CD4-positive, alpha-beta memory T cell (primary cell): ENCODE measurements around the gene GLE1. TPM values are rescaled to one million over a fixed set of nuclear protein-coding genes. Genes with fewer than 3 reads are reported as not detected.
A peak's percentile ranks its signal among the peaks of the same experiment; 100 is the strongest.
"Not testable (repeated sequence)": the region's sequence is repeated elsewhere in the genome, so short reads cannot be mapped to it uniquely, and the experiment has no call there.

Experiments used
- CTCF ChIA-PET: fragments of 350-600 bp; sonication (Branson Sonifier 250); formaldehyde crosslinking; loops from one replicate; lab custom pipeline; 2021; ENCODE audit warnings: inconsistent platforms; ENCODE audit not compliant: partially characterized antibody; lab: Charles Lee
- POLR2A ChIA-PET: fragments of 350-600 bp; sonication (Branson Sonifier 250); formaldehyde crosslinking; loops from one replicate; lab custom pipeline; 2021; ENCODE audit not compliant: partially characterized antibody; lab: Charles Lee
- DNase-seq, 5 donors: peaks; one replicate each; pipeline versions ENCODE4 v3.0.0 to v3.0.0-alpha.2; 2020 to 2022; ENCODE audit warnings: mixed read lengths in 1 of 5
- H3K27ac ChIP-seq: one replicate; pipeline ENCODE4 v1.7.0; 2013; ENCODE audit warnings: low read depth, low read length
- H3K27me3 ChIP-seq: 2 replicates; pipeline ENCODE4 v1.7.0; 2013; ENCODE audit warnings: mild to moderate bottlenecking, low read length, moderate library complexity; ENCODE audit not compliant: insufficient read depth
- H3K36me3 ChIP-seq: 2 replicates; pipeline ENCODE4 v1.7.0; 2013; ENCODE audit warnings: mild to moderate bottlenecking, low read length, moderate library complexity; ENCODE audit not compliant: insufficient read depth
- H3K4me1 ChIP-seq: 2 replicates; pipeline ENCODE4 v1.7.0; 2013; ENCODE audit warnings: mild to moderate bottlenecking, low read length, moderate library complexity; ENCODE audit not compliant: insufficient read depth
- H3K4me3 ChIP-seq, 2 donors: one replicate each; pipeline ENCODE4 v1.7.0; 2013; ENCODE audit warnings: low read length in 2 of 2, mild to moderate bottlenecking in 1 of 2
- H3K9me3 ChIP-seq, 2 donors: one replicate each; pipeline ENCODE4 v1.7.0; 2013; ENCODE audit warnings: low read length in 2 of 2, control low read depth in 1 of 2; ENCODE audit not compliant: control insufficient read depth in 1 of 2
- H3K27ac Mint-ChIP-seq, 7 donors: one replicate each; pipeline ENCODE4 v1.8.0; 2020 to 2021; ENCODE audit warnings: mixed read lengths in 7 of 7, mild to moderate bottlenecking in 6 of 7, inconsistent platforms in 3 of 7, moderate library complexity in 3 of 7
- H3K27me3 Mint-ChIP-seq, 2 donors: one replicate each; pipeline ENCODE4 v1.8.0; 2020 to 2021; ENCODE audit warnings: mixed read lengths in 2 of 2
- H3K36me3 Mint-ChIP-seq, 2 donors: one replicate each; pipeline ENCODE4 v1.8.0; 2020 to 2021; ENCODE audit warnings: mixed read lengths in 2 of 2, inconsistent platforms in 1 of 2, mild to moderate bottlenecking in 1 of 2
- H3K4me1 Mint-ChIP-seq, 4 donors: one replicate each; pipeline ENCODE4 v1.8.0; 2020 to 2021; ENCODE audit warnings: mixed read lengths in 4 of 4, mild to moderate bottlenecking in 1 of 4
- H3K4me3 Mint-ChIP-seq, 8 donors: one replicate each; pipeline ENCODE4 v1.8.0; 2020 to 2021; ENCODE audit warnings: mixed read lengths in 8 of 8, mild to moderate bottlenecking in 7 of 8, moderate library complexity in 6 of 8, inconsistent platforms in 3 of 8
- H3K9me3 Mint-ChIP-seq, 8 donors: one replicate each; pipeline ENCODE4 v1.8.0; 2020 to 2021; ENCODE audit warnings: mixed read lengths in 8 of 8, mild to moderate bottlenecking in 5 of 8, inconsistent platforms in 3 of 8, moderate library complexity in 1 of 8
- intact Hi-C: fragments of 100-400 bp; cut with micrococcal nuclease; formaldehyde crosslinking; loops from one replicate; pipeline ENCODE4 v1.15.1; 2023
- polyA plus RNA-seq, 2 donors: library from polyadenylated mRNA; unstranded; fragments of 300-500 nt; fragmentation: Illumina TruSeq; gene quantifications; one replicate each; pipeline ENCODE4 v1.2.3, GENCODE V29; 2021
- total RNA-seq, 2 experiments: library from RNA; stranded (reverse); gene quantifications; one replicate each; pipeline ENCODE4 v1.2.3, GENCODE V29; 2021

The GLE1 gene
- total and polyA plus RNA-seq, 4 experiments from 2014 or later: 22.4 to 32.2 (median 31.2) TPM

DNA sequence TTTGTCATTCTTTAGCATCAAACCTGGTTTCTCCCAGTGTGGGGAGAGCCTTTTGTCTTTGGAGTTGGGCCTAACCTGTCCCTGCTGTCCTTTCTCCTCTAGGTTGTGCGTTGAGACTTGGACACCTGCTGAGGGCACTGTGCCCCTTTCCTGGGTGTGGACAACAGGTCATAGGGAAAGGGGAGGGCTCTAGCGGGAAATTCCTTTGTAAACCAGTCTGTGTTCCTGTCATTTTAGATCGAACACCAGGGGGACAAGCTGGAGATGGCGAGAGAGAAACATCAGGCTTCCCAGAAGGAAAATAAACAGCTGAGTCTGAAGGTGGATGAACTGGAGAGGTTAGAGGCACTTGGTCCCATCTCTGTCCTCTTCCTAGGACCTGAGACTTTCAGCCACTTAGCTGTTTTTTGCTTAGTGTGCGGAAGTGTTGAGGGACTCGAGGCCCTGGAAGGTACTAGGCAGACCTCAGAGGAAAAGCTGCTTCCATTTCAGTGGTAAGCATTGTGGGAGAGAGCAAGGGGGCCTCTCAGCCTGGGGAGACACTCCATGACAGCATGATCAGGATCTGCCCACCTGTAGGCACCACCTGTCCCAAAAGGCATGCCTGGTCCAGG, 8.6 kb upstream of the GLE1 start:
- Histone ChIP-seq H3K27me3 (no peaks in the 10 kb centered on the region), H3K4me3 (no peak overlapping the region), H3K9me3 (no peaks in the 10 kb centered on the region), H3K36me3 (peaks cover 50% of the 10 kb centered on the region), H3K4me1 (no peaks in the 10 kb centered on the region), H3K27ac (no peak overlapping the region)
- ChIA-PET POLR2A (no interaction called here), CTCF (interaction anchor here (1.0 to 1.1 kb wide), 2 partner anchors 57 to 76 kb away, joined by 3 read pairs; no protein-coding TSS in a partner anchor)
- Mint-ChIP-seq H3K27ac (peak overlapping the region in 1 of 7 donors; percentile 48), H3K27me3 (no peaks in the 10 kb centered on the region), H3K36me3 (peaks cover 36 to 65% of the 10 kb centered on the region in 2 donors), H3K4me1 (no peaks in the 10 kb centered on the region), H3K9me3 (no peaks in the 10 kb centered on the region), H3K4me3 (no peak overlapping the region)
- DNase-seq: no peak
- intact Hi-C loops: no loop called here

DNA sequence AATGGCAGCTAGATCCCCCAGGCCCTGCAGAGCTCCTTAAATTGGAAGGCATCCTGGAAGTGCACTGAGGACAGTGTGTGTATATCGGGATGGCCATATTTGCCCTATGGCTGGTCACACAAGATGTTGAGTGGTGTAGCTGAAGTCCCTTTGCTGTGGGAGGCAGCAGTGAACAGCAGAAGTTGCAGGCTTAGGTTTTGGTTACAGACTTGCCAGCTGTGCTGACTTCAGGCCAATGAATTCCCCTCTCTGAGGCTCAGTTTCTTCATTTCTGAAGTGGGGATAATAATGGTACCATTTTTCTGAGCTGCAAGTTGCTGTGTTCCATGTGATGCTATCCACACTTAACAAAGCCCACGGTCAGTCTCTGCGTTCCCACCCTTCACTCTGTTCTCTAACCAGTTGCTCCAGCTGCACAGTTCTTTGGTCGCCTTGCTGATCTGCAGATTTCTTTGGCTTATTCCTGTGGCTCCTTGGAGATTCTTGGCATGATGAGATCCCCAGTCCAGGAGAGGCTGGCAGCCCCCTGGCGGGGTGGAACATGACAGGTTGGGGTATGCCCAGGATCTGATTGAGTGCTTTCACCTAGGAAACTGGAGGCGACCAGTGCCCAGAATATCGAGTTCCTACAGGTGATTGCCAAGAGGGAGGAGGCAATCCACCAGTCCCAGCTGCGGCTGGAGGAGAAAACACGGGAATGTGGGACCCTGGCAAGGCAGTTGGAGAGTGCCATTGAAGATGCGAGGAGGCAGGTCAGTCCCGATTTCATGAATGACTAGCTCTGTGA, 6.5 kb upstream of the GLE1 start:
- H3K27ac ChIP-seq: no peak overlapping the region
- no peak overlapping the region for H3K4me3 ChIP-seq
- Mint-ChIP-seq H3K27ac (no peak overlapping the region), H3K4me1 (no peaks in the 10 kb centered on the region), H3K27me3 (no peaks in the 10 kb centered on the region), H3K4me3 (no peak overlapping the region), H3K36me3 (peaks cover 29 to 61% of the 10 kb centered on the region in 2 donors), H3K9me3 (no peaks in the 10 kb centered on the region)
- H3K4me1 ChIP-seq: no peaks in the 10 kb centered on the region
- CTCF ChIA-PET: no interaction called here
- DNase-seq: no peak
- intact Hi-C loops: no loop called here
- H3K36me3 ChIP-seq: peaks cover 42% of the 10 kb centered on the region
- POLR2A ChIA-PET: interaction anchor here (0.8 kb wide), 1 partner anchor 54 kb away, joined by 3 read pairs; the partner anchor contains the start of gene SPTAN1
- H3K27me3 ChIP-seq: no peaks in the 10 kb centered on the region
- no peaks in the 10 kb centered on the region for H3K9me3 ChIP-seq

DNA sequence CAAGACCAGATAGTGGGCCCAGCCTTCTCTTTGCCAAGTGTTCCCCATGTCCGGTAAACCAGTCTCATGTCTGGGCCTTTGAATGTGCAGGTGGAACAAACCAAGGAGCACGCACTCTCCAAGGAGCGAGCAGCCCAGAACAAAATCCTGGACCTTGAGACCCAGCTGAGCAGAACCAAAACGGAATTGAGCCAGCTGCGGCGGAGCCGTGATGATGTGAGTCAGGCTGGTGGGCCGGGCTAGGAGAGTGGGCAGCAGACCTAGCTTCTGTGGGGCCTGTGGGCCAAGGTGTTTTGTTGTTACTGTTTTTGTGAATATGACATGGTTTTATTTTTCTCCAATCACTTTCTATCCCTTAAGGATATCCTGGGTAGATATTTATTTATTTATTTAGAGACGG, 5.6 kb upstream of the GLE1 start:
- H3K27me3 Mint-ChIP-seq: no peaks in the 10 kb centered on the region
- H3K27ac ChIP-seq: no peak overlapping the region
- no peak overlapping the region for H3K4me3 Mint-ChIP-seq
- H3K27ac Mint-ChIP-seq: no peak overlapping the region
- intact Hi-C loops: no loop called here
- H3K36me3 ChIP-seq: peaks cover 42% of the 10 kb centered on the region
- H3K27me3 ChIP-seq: no peaks in the 10 kb centered on the region
- ChIA-PET POLR2A (no interaction called here), CTCF (no interaction called here)
- H3K4me1 Mint-ChIP-seq: peaks cover 0 to 7% (median 3%) of the 10 kb centered on the region in 4 donors
- peaks cover 2% of the 10 kb centered on the region for H3K4me1 ChIP-seq
- H3K9me3 ChIP-seq: no peaks in the 10 kb centered on the region
- H3K36me3 Mint-ChIP-seq: peaks cover 23 to 57% of the 10 kb centered on the region in 2 donors
- H3K9me3 Mint-ChIP-seq: no peaks in the 10 kb centered on the region
- DNase-seq: no peak
- H3K4me3 ChIP-seq: no peak overlapping the region

DNA sequence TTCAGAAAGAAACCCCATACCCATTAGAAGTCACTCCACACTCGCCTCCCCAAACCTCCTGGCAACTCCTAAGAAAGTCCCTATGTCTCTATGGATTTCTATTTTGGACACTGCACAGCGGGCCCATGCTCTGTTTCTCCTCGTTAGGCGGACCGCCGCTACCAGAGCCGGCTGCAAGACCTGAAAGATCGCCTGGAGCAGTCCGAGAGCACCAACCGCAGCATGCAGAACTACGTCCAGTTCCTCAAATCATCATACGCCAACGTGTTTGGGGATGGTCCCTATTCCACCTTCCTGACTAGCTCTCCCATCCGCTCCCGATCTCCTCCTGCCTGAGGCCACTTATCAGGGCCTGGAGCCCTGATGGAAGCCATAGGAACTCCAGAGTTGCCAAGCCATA, 4.6 kb upstream of the GLE1 start:
- no peaks in the 10 kb centered on the region for H3K9me3 Mint-ChIP-seq
- peaks cover 20 to 52% of the 10 kb centered on the region in 2 donors for H3K36me3 Mint-ChIP-seq
- peak overlapping the region in 3 of 7 donors; percentile 2 to 56 (median 29) for H3K27ac Mint-ChIP-seq
- Histone ChIP-seq H3K27ac (no peak overlapping the region), H3K27me3 (no peaks in the 10 kb centered on the region), H3K4me1 (peaks cover 4% of the 10 kb centered on the region), H3K36me3 (peaks cover 33% of the 10 kb centered on the region), H3K4me3 (no peak overlapping the region), H3K9me3 (no peaks in the 10 kb centered on the region)
- no peak for DNase-seq
- intact Hi-C loops: loop anchor here (10.0 kb wide), 1 partner anchor 135 kb away; no protein-coding TSS in a partner anchor
- H3K27me3 Mint-ChIP-seq: no peaks in the 10 kb centered on the region
- POLR2A ChIA-PET: no interaction called here
- no peak overlapping the region for H3K4me3 Mint-ChIP-seq
- CTCF ChIA-PET: no interaction called here
- peaks cover 0 to 16% (median 4%) of the 10 kb centered on the region in 4 donors for H3K4me1 Mint-ChIP-seq

DNA sequence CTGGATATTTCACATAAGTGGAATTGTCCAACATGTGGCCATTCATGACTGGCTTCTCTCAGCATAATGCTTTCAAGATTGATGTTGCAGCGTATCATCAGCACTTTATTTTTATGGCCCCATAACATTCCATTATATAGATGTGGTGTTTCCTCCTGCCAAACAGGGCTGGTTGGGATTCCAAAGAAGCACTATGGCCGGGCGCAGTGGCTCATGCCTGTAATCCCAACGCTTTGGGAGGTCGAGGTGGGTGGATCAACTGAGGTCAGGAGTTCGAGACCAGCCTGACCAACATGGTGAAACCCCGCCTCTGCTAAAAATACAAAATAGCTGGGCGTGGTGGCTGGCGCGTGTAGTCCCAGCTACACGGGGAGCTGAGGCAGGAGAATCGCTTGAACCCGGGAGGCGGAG, 1.1 kb upstream of the GLE1 start:
- H3K4me3 ChIP-seq, H3K9me3 Mint-ChIP-seq, H3K9me3 ChIP-seq, DNase-seq, CTCF ChIA-PET, H3K27me3 Mint-ChIP-seq, H3K27me3 ChIP-seq, H3K27ac ChIP-seq: not testable (repeated sequence)
- POLR2A ChIA-PET: interaction anchor here (3.3 kb wide), 1 partner anchor 49 kb away, joined by 59 read pairs; the partner anchor contains the start of gene SPTAN1
- peaks cover 11 to 34% of the 10 kb centered on the region in 2 donors for H3K36me3 Mint-ChIP-seq
- intact Hi-C loops: loop anchor here (10.0 kb wide), 1 partner anchor 139 kb away; no protein-coding TSS in a partner anchor
- H3K36me3 ChIP-seq: peaks cover 13% of the 10 kb centered on the region
- H3K4me3 Mint-ChIP-seq: peak overlapping the region in 6 of 8 donors; percentile 20 to 100 (median 71)
- peak overlapping the region in 6 of 7 donors; percentile 19 to 96 (median 58) for H3K27ac Mint-ChIP-seq
- H3K4me1 Mint-ChIP-seq: peaks cover 8 to 34% (median 17%) of the 10 kb centered on the region in 4 donors
- peaks cover 21% of the 10 kb centered on the region for H3K4me1 ChIP-seq

DNA sequence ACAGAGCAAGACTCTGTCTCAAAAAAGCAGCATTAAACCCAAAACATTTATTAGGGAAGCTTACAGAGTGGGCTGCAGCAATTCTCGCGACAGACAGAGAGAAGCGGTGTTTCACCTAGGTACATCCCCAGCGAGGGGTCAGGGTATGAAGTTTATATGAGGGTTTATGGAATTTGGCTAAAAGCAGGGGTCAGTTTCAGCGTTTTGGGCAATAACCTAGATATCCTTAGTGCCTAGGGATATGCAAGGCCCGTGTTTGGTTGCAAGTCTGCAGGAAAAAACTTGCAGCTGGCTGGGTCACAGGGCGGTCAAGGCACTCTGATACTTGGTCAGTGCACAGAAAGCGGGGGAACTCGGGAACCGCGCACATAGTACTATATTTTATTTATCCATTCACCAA, 649 bp upstream of the GLE1 start:
- H3K4me1 Mint-ChIP-seq: peaks cover 10 to 38% (median 21%) of the 10 kb centered on the region in 4 donors
- no peaks in the 10 kb centered on the region for H3K9me3 ChIP-seq
- H3K27ac Mint-ChIP-seq: peak overlapping the region in 6 of 7 donors; percentile 41 to 98 (median 72)
- H3K36me3 Mint-ChIP-seq: peaks cover 12 to 34% of the 10 kb centered on the region in 2 donors
- peak overlapping the region in 1 of 2 donors; percentile 100 for H3K4me3 ChIP-seq
- CTCF ChIA-PET: no interaction called here
- H3K27me3 Mint-ChIP-seq: no peaks in the 10 kb centered on the region
- H3K9me3 Mint-ChIP-seq: no peaks in the 10 kb centered on the region
- POLR2A ChIA-PET: interaction anchor here (1.1 to 3.3 kb wide), 2 partner anchors 49 to 181 kb away, joined by 3 to 59 read pairs; partner anchors contain the start of gene SPTAN1
- intact Hi-C loops: loop anchor here (1.0 to 10.0 kb wide), 4 partner anchors 48 to 152 kb away; partner anchors contain the start of genes DYNC2I2, ODF2 and SPTAN1
- no peak for DNase-seq
- H3K27me3 ChIP-seq: no peaks in the 10 kb centered on the region
- H3K36me3 ChIP-seq: peaks cover 13% of the 10 kb centered on the region
- H3K27ac ChIP-seq: peak overlapping the region; percentile 91
- peaks cover 21% of the 10 kb centered on the region for H3K4me1 ChIP-seq
- H3K4me3 Mint-ChIP-seq: peak overlapping the region; percentile 69 to 100 (median 98)

DNA sequence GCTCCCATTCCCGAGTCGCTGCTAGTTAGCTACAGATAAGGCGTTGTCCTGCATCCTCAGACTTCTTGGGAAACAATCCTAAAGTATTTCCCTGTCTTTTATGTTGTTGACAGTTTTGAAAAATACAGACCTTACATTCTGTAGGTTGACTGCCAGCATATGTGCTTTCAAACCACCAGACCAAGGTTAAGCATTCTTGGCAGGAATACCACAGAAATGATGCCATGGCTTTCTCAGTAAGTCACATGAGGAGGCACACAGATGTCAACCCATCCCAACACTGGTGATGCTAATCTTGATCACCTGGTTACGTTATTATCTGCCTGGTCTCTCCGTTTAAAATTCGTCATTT, 871 bp downstream of the GLE1 start:
- H3K4me3 ChIP-seq: peak overlapping the region; percentile 96 to 100
- Mint-ChIP-seq H3K27me3 (no peaks in the 10 kb centered on the region), H3K4me3 (peak overlapping the region; percentile 96 to 100 (median 99)), H3K27ac (peak overlapping the region; percentile 81 to 100 (median 98)), H3K36me3 (peaks cover 12 to 34% of the 10 kb centered on the region in 2 donors), H3K4me1 (peaks cover 13 to 45% (median 25%) of the 10 kb centered on the region in 4 donors), H3K9me3 (no peaks in the 10 kb centered on the region)
- CTCF ChIA-PET: interaction anchor here (1.1 to 1.4 kb wide), 3 partner anchors 8 to 143 kb away, joined by 3 to 4 read pairs (median 3); no protein-coding TSS in a partner anchor
- peaks cover 21% of the 10 kb centered on the region for H3K4me1 ChIP-seq
- no peak for DNase-seq
- intact Hi-C loops: loop anchor here (10.0 kb wide), 1 partner anchor 141 kb away; no protein-coding TSS in a partner anchor
- H3K27me3 ChIP-seq: no peaks in the 10 kb centered on the region
- H3K36me3 ChIP-seq: peaks cover 17% of the 10 kb centered on the region
- no peaks in the 10 kb centered on the region for H3K9me3 ChIP-seq
- POLR2A ChIA-PET: interaction anchor here (0.5 to 3.3 kb wide), 15 partner anchors 12 to 1716 kb away, joined by 3 to 59 read pairs (median 4); partner anchors contain the start of genes ENDOG, GOLGA2, ODF2 and SET
- peak overlapping the region; percentile 91 for H3K27ac ChIP-seq
